ENCODE results near the gene PDE7B. TPM values are rescaled to one million over a fixed set of nuclear protein-coding genes. Genes with fewer than 3 reads are reported as not detected.

Gene PDE7B
- total RNA-seq, 2 experiments from 2014 or later: 0.29 to 0.34 TPM

- DNase-seq (no peak), ATAC-seq (no peak)
- Mint-ChIP-seq H3K27me3 (ENCODE audit: low read depth) (no peaks in the 10 kb centered on the region), H3K4me3 (no peak overlapping the region), H3K9me3 (ENCODE audit: insufficient read depth) (no peaks in the 10 kb centered on the region), H3K4me1 (ENCODE audit: low read depth) (no peaks in the 10 kb centered on the region), H3K27ac (no peak overlapping the region), H3K36me3 (ENCODE audit: low read depth) (no peaks in the 10 kb centered on the region)
- ChIA-PET POLR2A (no interaction called here), CTCF (no interaction called here)
Observed at GRCh38 chr6:136072691-136073090, 221.2 kb downstream of the PDE7B start.

DNA sequence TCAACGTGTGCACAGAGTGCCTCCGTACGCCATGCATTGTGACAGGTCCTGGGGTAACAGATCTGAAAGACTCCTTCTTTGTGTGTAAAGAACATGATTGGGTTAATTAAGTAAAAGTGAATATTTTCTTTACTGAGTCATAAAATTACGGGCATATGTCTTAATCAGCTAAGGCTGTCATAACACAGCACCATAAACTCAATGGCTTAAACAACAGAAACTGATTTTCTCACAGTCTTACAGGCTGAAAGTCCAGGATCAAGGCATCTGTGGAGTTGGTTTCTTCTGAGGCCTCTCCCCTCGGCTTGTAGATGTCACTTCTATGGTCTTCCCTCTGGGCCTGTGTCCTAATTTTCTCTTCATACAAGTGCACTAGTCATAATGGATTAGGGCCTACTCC is 221.7 kb downstream of the PDE7B start:
- Mint-ChIP-seq H3K4me1 (ENCODE audit: low read depth) (no peaks in the 10 kb centered on the region), H3K36me3 (ENCODE audit: low read depth) (no peaks in the 10 kb centered on the region), H3K27me3 (ENCODE audit: low read depth) (peaks cover 2% of the 10 kb centered on the region), H3K4me3 (no peak overlapping the region), H3K27ac (no peak overlapping the region), H3K9me3 (ENCODE audit: insufficient read depth) (no peaks in the 10 kb centered on the region)
- ChIA-PET POLR2A (no interaction called here), CTCF (no interaction called here)
- no peak for DNase-seq
- no peak for ATAC-seq

DNA sequence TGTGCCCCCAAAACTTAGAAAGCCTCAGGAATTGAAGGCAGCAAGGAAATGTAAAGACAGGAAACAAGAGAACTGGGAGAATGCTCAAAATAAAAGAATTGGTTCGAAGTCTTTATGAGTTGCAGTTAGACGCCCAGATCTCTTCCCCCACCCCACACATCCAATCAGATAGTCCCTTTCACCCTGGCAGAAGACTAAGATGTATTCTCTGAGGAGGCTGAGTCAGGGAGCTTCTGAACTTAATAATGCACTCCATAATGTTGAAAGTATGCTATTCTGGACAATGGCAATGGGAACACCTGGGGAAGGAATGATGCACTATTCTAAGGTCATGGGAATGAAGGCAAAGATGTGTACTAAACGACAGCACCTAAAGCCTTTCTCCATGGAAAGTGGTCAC is 225.0 kb downstream of the PDE7B start:
- ChIA-PET POLR2A (no interaction called here), CTCF (no interaction called here)
- no peak for DNase-seq
- H3K4me1 Mint-ChIP-seq (ENCODE audit: low read depth): no peaks in the 10 kb centered on the region
- H3K9me3 Mint-ChIP-seq (ENCODE audit: insufficient read depth): no peaks in the 10 kb centered on the region
- H3K27me3 Mint-ChIP-seq (ENCODE audit: low read depth): peaks cover 2% of the 10 kb centered on the region
- no peaks in the 10 kb centered on the region for H3K36me3 Mint-ChIP-seq (ENCODE audit: low read depth)
- H3K27ac Mint-ChIP-seq: no peak overlapping the region
- no peak for ATAC-seq
- no peak overlapping the region for H3K4me3 Mint-ChIP-seq

- Mint-ChIP-seq H3K36me3 (ENCODE audit: low read depth) (no peaks in the 10 kb centered on the region), H3K9me3 (ENCODE audit: insufficient read depth) (no peaks in the 10 kb centered on the region), H3K27me3 (ENCODE audit: low read depth) (peaks cover 2% of the 10 kb centered on the region), H3K4me1 (ENCODE audit: low read depth) (no peaks in the 10 kb centered on the region), H3K27ac (no peak overlapping the region), H3K4me3 (no peak overlapping the region)
- POLR2A ChIA-PET: no interaction called here
- CTCF ChIA-PET: no interaction called here
- DNase-seq: no peak
- ATAC-seq: no peak
Observed at GRCh38 chr6:136077834-136078576, 226.5 kb downstream of the PDE7B start.

DNA sequence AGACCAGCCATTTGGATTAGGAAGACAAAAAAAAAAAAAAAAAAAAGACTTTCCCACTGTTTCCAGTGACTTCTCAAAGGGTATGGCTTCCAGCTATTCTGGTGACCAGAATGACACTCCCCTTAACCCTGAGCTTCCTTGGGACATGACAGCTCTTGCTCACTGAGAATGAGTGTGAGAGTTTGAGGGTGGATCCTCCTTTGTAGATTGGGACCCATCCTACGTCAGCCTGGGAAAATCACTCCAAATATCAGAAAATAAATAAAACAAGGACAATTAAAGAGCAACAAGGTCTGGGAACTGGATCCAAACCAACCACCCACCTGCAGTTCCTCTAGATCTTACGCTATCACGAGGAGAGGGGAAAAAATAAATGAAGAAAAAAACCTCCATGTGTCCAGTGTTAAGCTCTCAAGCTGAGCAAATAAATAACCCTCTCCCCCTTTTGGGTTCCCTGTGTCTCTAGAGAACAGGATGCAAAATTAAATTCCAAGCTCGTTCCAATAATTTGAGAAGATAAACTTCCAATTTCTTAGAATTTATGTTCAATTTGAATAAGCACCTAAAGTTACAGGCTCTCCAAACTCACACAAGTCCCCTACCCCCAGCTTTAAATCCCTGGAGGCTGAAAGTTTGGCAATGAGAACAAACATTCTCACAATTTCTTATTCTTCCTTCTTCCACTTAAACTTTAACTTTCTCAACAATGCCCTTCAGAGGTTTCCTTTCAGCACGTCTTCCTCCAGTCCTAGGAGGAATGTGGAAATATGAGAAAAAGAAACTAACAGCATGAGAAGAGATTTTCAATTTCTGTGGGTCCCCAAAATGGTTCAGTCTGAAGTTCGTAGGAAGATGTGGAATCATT is 228.4 kb downstream of the PDE7B start:
- CTCF ChIA-PET: no interaction called here
- H3K27me3 Mint-ChIP-seq (ENCODE audit: low read depth): peaks cover 2% of the 10 kb centered on the region
- no peak for ATAC-seq
- POLR2A ChIA-PET: no interaction called here
- no peak for DNase-seq
- H3K27ac Mint-ChIP-seq: no peak overlapping the region
- no peaks in the 10 kb centered on the region for H3K36me3 Mint-ChIP-seq (ENCODE audit: low read depth)
- H3K4me3 Mint-ChIP-seq: no peak overlapping the region
- no peaks in the 10 kb centered on the region for H3K4me1 Mint-ChIP-seq (ENCODE audit: low read depth)
- no peaks in the 10 kb centered on the region for H3K9me3 Mint-ChIP-seq (ENCODE audit: insufficient read depth)

DNA sequence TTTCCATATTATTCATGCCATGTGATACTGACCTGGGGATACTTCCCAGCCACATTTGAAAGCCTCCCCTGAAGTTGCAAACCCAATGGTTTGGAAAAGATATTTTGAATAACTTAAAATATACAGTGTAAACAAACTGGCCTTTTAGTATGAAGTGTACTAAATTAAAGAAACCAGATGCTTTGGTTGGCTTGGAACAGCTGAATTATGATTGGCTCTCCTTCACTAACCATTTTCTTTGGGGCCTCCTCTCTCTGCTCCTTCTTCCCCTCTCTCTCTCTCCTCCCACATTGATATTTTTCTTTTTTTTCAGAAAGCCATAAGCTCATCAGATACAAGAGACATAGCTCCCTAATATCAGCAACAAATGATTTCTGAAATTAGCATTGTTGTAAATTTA is 232.0 kb downstream of the PDE7B start:
- H3K27me3 Mint-ChIP-seq (ENCODE audit: low read depth): no peaks in the 10 kb centered on the region
- H3K4me1 Mint-ChIP-seq (ENCODE audit: low read depth): no peaks in the 10 kb centered on the region
- no peaks in the 10 kb centered on the region for H3K9me3 Mint-ChIP-seq (ENCODE audit: insufficient read depth)
- H3K36me3 Mint-ChIP-seq (ENCODE audit: low read depth): no peaks in the 10 kb centered on the region
- ChIA-PET CTCF (interaction anchor here (1.3 kb wide), 1 partner anchor 143 kb away, joined by 3 read pairs; no protein-coding TSS in a partner anchor), POLR2A (no interaction called here)
- no peak for ATAC-seq
- H3K27ac Mint-ChIP-seq: no peak overlapping the region
- H3K4me3 Mint-ChIP-seq: no peak overlapping the region
- no peak for DNase-seq

- H3K4me1 Mint-ChIP-seq (ENCODE audit: low read depth): no peaks in the 10 kb centered on the region
- no peak overlapping the region for H3K27ac Mint-ChIP-seq
- ChIA-PET CTCF (interaction anchor here (1.3 kb wide), 1 partner anchor 143 kb away, joined by 3 read pairs; no protein-coding TSS in a partner anchor), POLR2A (no interaction called here)
- no peaks in the 10 kb centered on the region for H3K36me3 Mint-ChIP-seq (ENCODE audit: low read depth)
- no peak for ATAC-seq
- H3K27me3 Mint-ChIP-seq (ENCODE audit: low read depth): no peaks in the 10 kb centered on the region
- no peaks in the 10 kb centered on the region for H3K9me3 Mint-ChIP-seq (ENCODE audit: insufficient read depth)
- no peak overlapping the region for H3K4me3 Mint-ChIP-seq
- DNase-seq: no peak
Observed at GRCh38 chr6:136084403-136084802, 232.9 kb downstream of the PDE7B start.

- no peak overlapping the region for H3K27ac Mint-ChIP-seq
- H3K27me3 Mint-ChIP-seq (ENCODE audit: low read depth): peaks cover under 1% of the 10 kb centered on the region
- H3K9me3 Mint-ChIP-seq (ENCODE audit: insufficient read depth): no peaks in the 10 kb centered on the region
- ChIA-PET CTCF (no interaction called here), POLR2A (no interaction called here)
- no peak for ATAC-seq
- no peaks in the 10 kb centered on the region for H3K36me3 Mint-ChIP-seq (ENCODE audit: low read depth)
- no peaks in the 10 kb centered on the region for H3K4me1 Mint-ChIP-seq (ENCODE audit: low read depth)
- no peak for DNase-seq
- no peak overlapping the region for H3K4me3 Mint-ChIP-seq
Observed at GRCh38 chr6:136085370-136086115, 234.0 kb downstream of the PDE7B start.

- DNase-seq (no peak), ATAC-seq (no peak)
- Mint-ChIP-seq H3K27ac (no peak overlapping the region), H3K27me3 (ENCODE audit: low read depth) (peaks cover 3% of the 10 kb centered on the region), H3K4me3 (no peak overlapping the region), H3K4me1 (ENCODE audit: low read depth) (no peaks in the 10 kb centered on the region), H3K36me3 (ENCODE audit: low read depth) (no peaks in the 10 kb centered on the region), H3K9me3 (ENCODE audit: insufficient read depth) (no peaks in the 10 kb centered on the region)
- CTCF ChIA-PET: no interaction called here
- POLR2A ChIA-PET: no interaction called here
Observed at GRCh38 chr6:136086686-136087085, 235.2 kb downstream of the PDE7B start.

DNA sequence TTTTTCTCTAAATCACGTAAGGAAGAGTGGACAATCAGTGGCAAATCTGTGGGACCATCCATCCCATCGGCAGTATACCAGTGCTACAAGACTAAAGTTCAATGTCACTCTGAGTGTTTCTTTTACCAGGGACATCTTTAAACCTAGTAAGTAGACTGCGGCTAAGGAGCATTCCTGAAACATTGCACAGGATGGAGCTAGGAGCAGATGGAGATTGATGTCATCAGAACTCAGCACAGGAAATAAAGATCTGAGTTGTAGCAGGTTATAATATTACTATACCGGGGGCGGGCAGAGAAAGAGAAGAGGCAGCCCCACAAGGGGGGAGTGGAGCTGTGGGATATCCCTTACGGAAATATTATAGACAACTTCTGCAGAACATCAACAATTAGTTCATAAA is 236.5 kb downstream of the PDE7B start:
- ATAC-seq (no peak), DNase-seq (no peak)
- Mint-ChIP-seq H3K4me1 (ENCODE audit: low read depth) (no peaks in the 10 kb centered on the region), H3K27me3 (ENCODE audit: low read depth) (peaks cover 3% of the 10 kb centered on the region), H3K4me3 (no peak overlapping the region), H3K9me3 (ENCODE audit: insufficient read depth) (no peaks in the 10 kb centered on the region), H3K36me3 (ENCODE audit: low read depth) (no peaks in the 10 kb centered on the region), H3K27ac (no peak overlapping the region)
- ChIA-PET POLR2A (no interaction called here), CTCF (no interaction called here)

DNA sequence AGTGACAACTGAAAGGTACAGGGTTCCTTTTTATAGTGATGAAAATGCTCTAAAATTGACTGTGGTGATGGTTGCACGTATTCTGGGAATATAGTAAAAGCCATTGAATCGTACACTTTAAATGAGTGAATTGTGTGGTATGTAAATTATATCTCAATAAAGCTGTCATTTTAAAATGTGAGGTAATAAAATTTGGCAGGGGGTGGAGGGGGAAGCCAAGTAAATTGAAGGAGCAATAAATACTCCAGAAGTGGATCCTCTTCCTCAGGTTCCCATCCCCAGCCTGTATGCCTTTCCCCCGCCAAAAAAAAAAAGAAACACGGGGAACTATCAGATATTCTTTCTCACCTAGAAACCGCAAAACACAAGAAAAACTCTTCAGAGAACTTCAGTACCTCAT is 237.2 kb downstream of the PDE7B start:
- Mint-ChIP-seq H3K27ac (no peak overlapping the region), H3K36me3 (ENCODE audit: low read depth) (no peaks in the 10 kb centered on the region), H3K9me3 (ENCODE audit: insufficient read depth) (no peaks in the 10 kb centered on the region), H3K4me1 (ENCODE audit: low read depth) (no peaks in the 10 kb centered on the region), H3K27me3 (ENCODE audit: low read depth) (peaks cover 3% of the 10 kb centered on the region), H3K4me3 (no peak overlapping the region)
- DNase-seq (no peak), ATAC-seq (no peak)
- POLR2A ChIA-PET: no interaction called here
- CTCF ChIA-PET: no interaction called here

DNA sequence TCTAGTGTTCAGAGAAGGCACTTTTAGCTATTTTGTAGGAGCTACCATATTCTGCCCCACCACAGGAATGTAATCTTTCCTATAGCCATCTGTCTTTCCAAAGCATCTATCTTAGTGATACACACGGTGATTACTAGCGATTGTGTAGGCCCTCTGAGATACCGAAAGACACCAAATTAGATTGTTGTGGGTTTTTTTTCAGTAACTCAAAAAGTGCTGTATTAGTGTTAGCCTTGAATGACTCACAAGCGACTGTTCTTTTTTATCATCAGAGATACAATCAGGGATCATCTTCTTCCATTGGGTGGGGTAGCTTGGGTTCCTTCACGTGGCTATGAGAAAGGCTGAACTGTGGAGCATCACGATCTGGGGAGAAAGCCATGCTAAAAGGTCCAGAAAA is 238.4 kb downstream of the PDE7B start:
- ChIA-PET CTCF (no interaction called here), POLR2A (no interaction called here)
- Mint-ChIP-seq H3K4me1 (ENCODE audit: low read depth) (no peaks in the 10 kb centered on the region), H3K27me3 (ENCODE audit: low read depth) (peaks cover 3% of the 10 kb centered on the region), H3K36me3 (ENCODE audit: low read depth) (no peaks in the 10 kb centered on the region), H3K9me3 (ENCODE audit: insufficient read depth) (no peaks in the 10 kb centered on the region), H3K27ac (no peak overlapping the region), H3K4me3 (no peak overlapping the region)
- ATAC-seq (no peak), DNase-seq (no peak)

Data from activated CD8-positive, alpha-beta T cell treated with anti-CD3 and anti-CD28 coated beads, Interleukin-2, amount 10 ng/mL, durations not matched to agents 7 days and 5 days (primary cell).